ENCODE measurements around the gene FIG4. TPM values are rescaled to one million over a fixed set of nuclear protein-coding genes. Genes with fewer than 3 reads are reported as not detected.

FIG4 gene
- total and polyA plus RNA-seq, 2 of the 4 experiments (the other 2 are of a cell fraction): 12.1 to 15.4 TPM

DNA sequence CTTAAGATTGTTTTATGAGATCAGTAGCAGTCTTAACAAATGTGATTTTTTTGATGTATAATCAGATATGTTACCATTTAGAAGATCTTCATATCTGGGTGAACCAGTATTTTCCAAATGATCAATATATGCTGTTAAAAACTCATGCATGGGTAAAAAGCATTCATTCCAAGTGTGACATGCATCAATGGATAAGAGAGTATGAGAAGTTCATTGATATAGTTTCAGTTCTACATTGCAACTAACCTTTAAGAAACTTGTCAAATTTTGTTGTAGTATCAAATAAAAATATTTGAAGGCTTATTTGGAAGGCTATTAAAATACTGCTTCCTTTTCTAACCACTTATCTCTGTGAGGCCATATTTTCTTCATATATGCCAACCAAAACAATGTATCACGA is 117.7 kb downstream of the FIG4 start:
- Histone ChIP-seq H4K20me1 (ENCODE audit: insufficient read depth, low read length) (no peaks in the 10 kb centered on the region), H2AK5ac (ENCODE audit: low read depth, low read length) (no peak overlapping the region), H3K23ac (ENCODE audit: low read depth, low read length) (no peak overlapping the region), H4K91ac (ENCODE audit: insufficient read depth, low read depth, low read length) (no peak overlapping the region), H2BK20ac (ENCODE audit: low read depth, low read length) (no peak overlapping the region), H3K18ac (ENCODE audit: low read depth, low read length) (no peak overlapping the region), H3K4me3 (ENCODE audit: insufficient read depth, low read depth, low read length) (no peak overlapping the region), H2AK9ac (replicated peaks; ENCODE audit: low read depth, low read length, poor library complexity) (no peak overlapping the region), H3K4ac (ENCODE audit: low read depth, low read length) (no peak overlapping the region), H2BK5ac (ENCODE audit: low read depth, low read length, poor library complexity, severe bottlenecking) (no peak overlapping the region), H3K56ac (ENCODE audit: extremely low read depth, insufficient read depth, low read length) (no peak overlapping the region), H3K9me3 (ENCODE audit: control insufficient read depth, insufficient read depth, low read length) (no peaks in the 10 kb centered on the region), H4K5ac (ENCODE audit: low read depth, low read length) (no peak overlapping the region), H3K9me1 (ENCODE audit: insufficient read depth, low read length) (no peaks in the 10 kb centered on the region), H3K36me3 (ENCODE audit: control insufficient read depth, insufficient read depth, low read length) (no peaks in the 10 kb centered on the region), H3K27me3 (ENCODE audit: control insufficient read depth, insufficient read depth, low read length) (no peaks in the 10 kb centered on the region), H2AFZ (replicated peaks; ENCODE audit: low read length, poor library complexity) (no peak overlapping the region), H2BK15ac (ENCODE audit: low read depth, low read length) (no peak overlapping the region), H4K8ac (ENCODE audit: low read depth in 2 of 2, low read length in 2 of 2) (no peak overlapping the region), H3K9ac (ENCODE audit: low read depth, low read length) (no peak overlapping the region), H3K4me1 (ENCODE audit: control insufficient read depth, insufficient read depth, low read length) (peaks cover 2% of the 10 kb centered on the region; the same call in 1 of the 2 replicates), H3K79me1 (ENCODE audit: low read depth in 1 of 2, low read length in 2 of 2) (no peaks in the 10 kb centered on the region), H3K4me2 (ENCODE audit: low read depth, low read length) (no peak overlapping the region), H3K27ac (ENCODE audit: insufficient read depth, low read length) (no peak overlapping the region), H3K14ac (replicated peaks; ENCODE audit: low read depth, low read length) (no peak overlapping the region), H2BK120ac (ENCODE audit: low read depth, low read length) (no peak overlapping the region)
- in situ Hi-C loops (cut with MboI; ENCODE audit: low sequenced_read_pairs) (no loop called here), dilution Hi-C loops (cut with HindIII; ENCODE audit: low sequenced_read_pairs, unreplicated experiment) (no loop called here), intact Hi-C loops (cut with micrococcal nuclease) (no loop called here)
- ChIA-PET POLR2A (ENCODE audit: unreplicated experiment) (no interaction called here), CTCF (no interaction called here)
- TF ChIP-seq MAFK (IDR thresholded peaks at IDR 0.05; ENCODE audit: low read depth, low read length) (no peak), MXI1 (IDR thresholded peaks at IDR 0.05; ENCODE audit: borderline replicate concordance, low read depth, low read length) (no peak), CHD1 (IDR thresholded peaks at IDR 0.05; ENCODE audit: low read depth, low read length) (no peak), CTCF (conservative IDR thresholded peaks at IDR 0.05; ENCODE audit: low read depth, low read length) (no peak), FOS (IDR thresholded peaks at IDR 0.05; ENCODE audit: low read depth, low read length) (no peak), POLR2A (IDR thresholded peaks at IDR 0.05; ENCODE audit: low read depth, low read length) (no peak), RFX5 (IDR thresholded peaks at IDR 0.05; ENCODE audit: low read depth, low read length) (no peak), CEBPB (IDR thresholded peaks at IDR 0.05; ENCODE audit: low read depth, low read length) (no peak)
- DNase-seq (no peak), ATAC-seq (ENCODE audit: low read depth) (no peak)
- BruUV-seq (replicated peaks): no TSS peak
- WGBS, 2 experiments (ENCODE audit: extremely low coverage in 2 of 2, insufficient read length in 1 of 2): no CpG with 5 or more reads among the region's 1 CpG
